Neuron (in vitro differentiated cells): ENCODE data around the gene IFNA1.
"Not testable (repeated sequence)": the region's sequence is repeated elsewhere in the genome, so short reads cannot be mapped to it uniquely, and the experiment has no call there.

Source experiments
- H2AFZ ChIP-seq: one replicate; pipeline ENCODE4 v1.6.1; 2013; ENCODE audit warnings: low read depth, mild to moderate bottlenecking, inconsistent platforms, low read length, moderate library complexity
- H3K27me3 ChIP-seq: one replicate; pipeline ENCODE4 v1.6.1; 2013; ENCODE audit warnings: low read length; ENCODE audit not compliant: insufficient read depth
- H3K36me3 ChIP-seq: one replicate; pipeline ENCODE4 v1.6.1; 2013; ENCODE audit warnings: low read length; ENCODE audit not compliant: insufficient read depth
- H3K4me1 ChIP-seq: one replicate; pipeline ENCODE4 v1.6.1; 2013; ENCODE audit warnings: low read length; ENCODE audit not compliant: insufficient read depth
- H3K4me3 ChIP-seq: 2 replicates; pipeline ENCODE4 v1.5.1; 2013; ENCODE audit warnings: mild to moderate bottlenecking, low read length, moderate library complexity
- H3K9me3 ChIP-seq: one replicate; pipeline ENCODE4 v1.6.1; 2013; ENCODE audit warnings: low read length

The IFNA1 gene

DNA sequence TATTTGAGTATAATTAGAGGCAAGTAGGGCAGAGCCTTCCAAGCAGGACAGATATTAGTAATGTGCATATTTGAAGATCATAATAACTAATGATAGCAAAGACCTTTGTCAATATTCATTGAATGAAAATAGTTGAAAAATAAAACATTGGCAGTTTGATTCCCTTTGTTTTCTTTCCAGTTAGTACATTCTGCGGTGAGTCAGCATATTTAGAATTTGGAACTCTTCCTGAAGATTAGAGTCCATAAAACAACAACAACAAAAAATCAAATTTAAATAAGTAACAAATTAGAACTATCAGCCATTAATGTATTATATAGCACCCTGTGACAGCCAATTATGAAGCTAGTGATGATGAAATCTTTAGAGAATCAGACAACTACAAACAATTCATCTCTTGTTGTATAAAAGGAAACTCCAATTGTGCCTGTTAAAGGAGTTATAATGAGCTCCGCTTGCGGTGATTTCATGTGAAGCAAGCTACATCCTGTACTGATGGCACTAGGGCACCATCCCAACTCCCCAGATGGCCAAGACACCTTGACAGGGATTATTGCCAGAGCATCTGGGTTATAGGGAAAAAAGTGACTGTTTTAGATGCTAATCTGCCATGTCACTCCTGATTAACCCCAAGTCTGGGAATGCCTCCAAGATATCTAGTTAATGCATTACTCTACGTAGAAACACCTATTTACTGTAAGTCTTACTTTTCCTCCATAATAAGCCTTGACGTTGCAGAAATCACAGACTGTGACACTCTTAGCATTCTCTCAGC is 24.6 kb upstream of the IFNA1 start:
- no peak overlapping the region for H3K4me3 ChIP-seq

DNA sequence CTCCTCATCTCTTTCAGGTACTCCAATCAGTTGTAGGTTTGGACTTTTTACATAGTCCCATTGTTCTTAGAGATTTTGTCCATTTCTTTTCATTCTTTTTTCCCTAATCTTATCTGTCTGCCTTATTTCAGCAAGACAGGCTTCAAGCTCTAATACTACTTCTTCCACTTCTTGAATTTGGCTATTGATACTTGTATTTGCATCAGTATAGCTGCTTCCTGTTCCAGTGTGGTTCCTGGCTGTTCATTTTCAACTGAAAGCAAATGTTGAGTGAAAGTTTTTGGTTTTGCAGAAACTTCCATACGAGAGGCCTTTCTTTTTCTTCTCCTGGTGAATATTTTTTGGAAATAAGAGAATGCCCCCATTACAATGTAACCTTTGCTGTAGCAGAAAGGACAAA is 12.0 kb upstream of the IFNA1 start:
- Histone ChIP-seq H3K36me3 (no peaks in the 10 kb centered on the region), H2AFZ (no peak overlapping the region), H3K9me3 (no peaks in the 10 kb centered on the region), H3K4me3 (no peak overlapping the region), H3K4me1 (no peaks in the 10 kb centered on the region), H3K27me3 (no peaks in the 10 kb centered on the region)

More for the DNA sequence above, 24.6 kb upstream of the IFNA1 start:
- no peaks in the 10 kb centered on the region for H3K9me3 ChIP-seq
- H3K4me1 ChIP-seq, result no peaks in the 10 kb centered on the region
- no peaks in the 10 kb centered on the region for H3K27me3 ChIP-seq
- H3K36me3 ChIP-seq, result no peaks in the 10 kb centered on the region
- no peak overlapping the region for H2AFZ ChIP-seq

GRCh38 chr9:21429191-21429590 is 11.0 kb upstream of the IFNA1 start:
- no peak overlapping the region for H3K4me3 ChIP-seq
- H3K36me3 ChIP-seq, result no peaks in the 10 kb centered on the region
- H3K9me3 ChIP-seq, result no peaks in the 10 kb centered on the region

DNA sequence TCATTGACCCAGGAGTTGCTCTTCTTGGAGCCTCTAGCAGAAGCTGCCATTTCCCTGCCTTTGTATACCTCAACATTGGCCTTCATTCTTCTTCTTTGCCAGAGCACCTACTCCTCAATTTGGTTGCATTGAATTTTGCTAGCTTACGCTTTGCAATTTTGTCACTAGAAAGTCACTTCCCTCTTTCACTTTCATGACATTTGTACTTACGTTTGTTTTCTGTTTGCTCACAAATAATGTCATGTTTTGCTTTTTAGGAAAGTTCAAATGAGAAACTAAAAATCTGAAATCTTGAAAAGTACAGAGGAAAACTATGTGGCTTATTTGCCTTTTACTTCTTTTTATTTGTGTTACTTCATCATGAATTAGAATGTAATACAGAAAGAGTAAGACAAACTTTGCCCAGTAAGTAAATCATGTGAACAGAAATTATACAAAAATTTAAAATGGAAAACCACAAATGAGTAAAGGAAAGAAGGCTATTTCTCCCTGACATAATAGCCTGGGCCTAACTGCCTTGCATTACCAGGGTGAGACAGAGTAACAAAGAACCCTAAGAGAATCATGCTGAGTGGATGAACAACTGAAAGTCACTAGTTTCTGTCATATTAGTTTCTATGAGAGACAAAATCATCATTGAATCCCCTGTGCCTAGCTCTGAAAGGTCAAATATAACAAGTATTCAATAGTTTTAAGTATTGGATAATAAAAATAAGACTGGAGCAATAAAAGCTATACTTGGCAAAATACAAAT is 7.4 kb upstream of the IFNA1 start:
- Histone ChIP-seq H3K4me1 (no peaks in the 10 kb centered on the region), H2AFZ (no peak overlapping the region), H3K4me3 (no peak overlapping the region), H3K27me3 (no peaks in the 10 kb centered on the region), H3K36me3 (no peaks in the 10 kb centered on the region), H3K9me3 (no peaks in the 10 kb centered on the region)

More at GRCh38 chr9:21429191-21429590, 11.0 kb upstream of the IFNA1 start:
- Histone ChIP-seq H2AFZ (no peak overlapping the region), H3K4me1 (no peaks in the 10 kb centered on the region), H3K27me3 (no peaks in the 10 kb centered on the region)

DNA sequence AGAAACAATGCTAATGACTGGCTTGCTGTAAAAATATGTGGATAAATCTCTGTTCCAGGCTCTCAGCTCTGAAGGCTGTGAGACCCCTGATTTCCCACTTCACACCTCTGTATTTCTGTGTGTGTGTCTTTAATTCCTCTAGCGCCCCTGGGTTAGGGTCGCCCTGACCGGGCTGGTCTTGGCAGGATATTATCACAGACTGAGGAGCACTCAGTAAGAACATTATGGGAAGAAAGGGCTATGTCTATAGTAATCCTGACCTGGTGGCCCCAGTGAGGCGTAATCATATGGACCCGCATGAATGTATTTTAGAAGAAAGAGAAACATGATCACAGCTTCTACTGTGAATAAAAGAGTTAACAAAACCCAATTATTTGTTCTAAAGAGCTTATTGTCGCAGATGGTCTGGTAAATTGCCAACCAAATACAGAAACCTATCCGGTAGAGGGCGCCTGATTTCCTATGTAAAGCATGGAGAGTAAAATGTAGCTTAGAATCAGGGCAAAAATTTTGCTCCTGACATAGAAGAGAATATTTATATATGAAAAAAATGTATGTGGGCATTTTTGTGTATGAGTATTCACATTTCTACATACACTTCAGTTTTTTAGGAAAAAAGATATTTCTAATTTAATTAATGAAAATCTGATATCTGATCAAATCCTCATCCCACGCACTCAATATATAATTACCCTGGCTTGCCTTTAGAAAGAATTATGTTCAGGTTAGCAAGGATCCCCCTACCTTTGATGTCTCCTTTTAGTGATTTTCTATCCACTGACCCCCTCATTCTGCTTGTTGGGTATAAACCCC is 5.8 kb upstream of the IFNA1 start:
- no peak overlapping the region for H3K4me3 ChIP-seq
- no peaks in the 10 kb centered on the region for H3K36me3 ChIP-seq
- H3K27me3 ChIP-seq, result no peaks in the 10 kb centered on the region
- no peaks in the 10 kb centered on the region for H3K9me3 ChIP-seq
- H2AFZ ChIP-seq, result no peak overlapping the region
- H3K4me1 ChIP-seq, result no peaks in the 10 kb centered on the region

GRCh38 chr9:21435015-21435383 is 5.2 kb upstream of the IFNA1 start:
- not testable (repeated sequence) for H3K9me3 ChIP-seq, H3K4me1 ChIP-seq, H3K27me3 ChIP-seq, H2AFZ ChIP-seq, H3K36me3 ChIP-seq, H3K4me3 ChIP-seq

DNA sequence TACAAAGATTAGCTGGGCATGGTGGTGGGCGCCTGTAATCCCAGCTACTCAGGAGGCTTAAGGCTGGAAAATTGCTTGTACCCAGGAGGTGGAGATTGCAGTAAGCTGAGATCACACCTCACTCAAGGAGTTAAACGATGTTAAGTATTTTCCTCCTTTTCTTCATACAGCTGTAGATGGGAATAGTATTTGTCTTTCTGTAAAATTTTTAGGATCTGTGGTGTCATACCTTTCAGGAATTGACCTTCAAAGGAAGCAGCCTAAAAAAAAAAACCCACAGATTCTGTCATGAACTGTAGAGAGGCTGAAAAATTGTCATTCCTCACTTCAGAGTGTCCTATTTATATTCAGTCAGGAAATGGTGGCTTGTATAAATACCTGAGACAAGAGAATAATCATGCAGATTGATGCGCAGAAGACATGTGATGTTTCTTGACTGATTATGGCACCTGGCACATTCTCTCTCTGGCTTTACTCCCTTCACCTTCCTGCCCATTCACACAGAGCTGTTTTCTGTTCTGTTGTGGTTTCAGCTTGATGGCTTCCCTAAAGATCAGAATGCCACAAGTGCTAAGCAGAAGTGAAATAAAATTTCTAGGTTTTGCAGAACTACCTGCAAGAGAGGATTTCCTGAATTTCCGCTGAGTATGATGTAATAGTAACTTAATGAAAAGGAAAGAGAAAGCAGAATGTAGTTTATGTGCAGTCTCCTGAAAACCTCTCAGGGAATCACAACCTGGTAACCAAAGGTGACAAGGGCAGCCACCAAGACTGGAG is 3.8 kb downstream of the IFNA1 start:
- Histone ChIP-seq H3K9me3 (no peaks in the 10 kb centered on the region), H3K4me1 (no peaks in the 10 kb centered on the region), H3K4me3 (no peak overlapping the region), H2AFZ (no peak overlapping the region), H3K36me3 (no peaks in the 10 kb centered on the region), H3K27me3 (no peaks in the 10 kb centered on the region)

DNA sequence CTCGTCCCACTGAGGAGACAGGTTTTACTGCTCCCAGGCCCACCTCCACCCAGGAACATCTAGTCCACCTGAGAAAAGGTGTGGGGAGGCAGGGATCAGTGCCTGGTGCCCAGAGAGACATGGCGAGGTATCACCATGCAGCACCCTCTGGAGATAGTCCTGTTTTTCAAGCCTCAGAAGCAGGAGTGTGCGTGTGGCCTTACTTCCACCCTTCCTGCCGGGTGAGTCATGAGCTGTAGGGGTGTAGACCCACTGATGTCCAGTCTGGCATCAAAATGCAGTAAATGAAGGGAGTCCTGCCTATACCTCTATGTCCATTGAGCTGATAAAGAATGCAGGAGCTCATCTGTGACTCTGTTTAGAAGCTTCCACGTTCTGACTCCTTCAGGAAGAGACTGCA is 9.1 kb downstream of the IFNA1 start:
- not testable (repeated sequence) for H3K4me3 ChIP-seq, H3K4me1 ChIP-seq, H3K9me3 ChIP-seq, H3K36me3 ChIP-seq, H3K27me3 ChIP-seq, H2AFZ ChIP-seq

GRCh38 chr9:21450733-21451394 is 10.6 kb downstream of the IFNA1 start:
- Histone ChIP-seq H3K4me1 (no peaks in the 10 kb centered on the region), H2AFZ (no peak overlapping the region), H3K4me3 (no peak overlapping the region), H3K36me3 (no peaks in the 10 kb centered on the region), H3K9me3 (no peaks in the 10 kb centered on the region), H3K27me3 (no peaks in the 10 kb centered on the region)

- no peaks in the 10 kb centered on the region for H3K27me3 ChIP-seq
Observed at GRCh38 chr9:21452681-21453080, 12.4 kb downstream of the IFNA1 start.

GRCh38 chr9:21454149-21454548 is 13.9 kb downstream of the IFNA1 start:
- no peaks in the 10 kb centered on the region for H3K4me1 ChIP-seq
- H3K4me3 ChIP-seq, result no peak overlapping the region
- H3K27me3 ChIP-seq, result no peaks in the 10 kb centered on the region
- H3K36me3 ChIP-seq, result no peaks in the 10 kb centered on the region
- no peaks in the 10 kb centered on the region for H3K9me3 ChIP-seq
- H2AFZ ChIP-seq, result no peak overlapping the region

More at GRCh38 chr9:21452681-21453080, 12.4 kb downstream of the IFNA1 start:
- H3K4me3 ChIP-seq, result no peak overlapping the region
- no peaks in the 10 kb centered on the region for H3K4me1 ChIP-seq
- no peak overlapping the region for H2AFZ ChIP-seq
- no peaks in the 10 kb centered on the region for H3K36me3 ChIP-seq
- H3K9me3 ChIP-seq, result no peaks in the 10 kb centered on the region

DNA sequence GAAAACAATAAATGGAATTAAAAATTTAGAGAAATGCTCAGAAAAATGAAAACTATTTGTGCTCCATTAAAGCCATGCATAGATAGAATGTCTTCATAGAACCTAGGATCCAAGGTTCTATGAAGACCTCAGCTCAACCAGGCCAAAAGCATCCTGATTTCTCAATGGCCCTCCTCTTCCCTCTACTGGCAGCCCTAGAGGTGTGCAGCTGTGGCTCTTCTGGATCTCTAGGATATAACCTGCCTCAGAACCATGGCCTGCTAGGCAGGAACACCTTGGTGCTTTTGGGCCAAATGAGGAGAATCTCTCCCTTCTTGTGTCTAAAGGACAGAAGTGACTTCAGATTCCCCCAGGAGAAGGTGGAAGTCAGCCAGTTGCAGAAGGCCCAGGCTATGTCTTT is 15.1 kb downstream of the IFNA1 start:
- Histone ChIP-seq H2AFZ (no peak overlapping the region), H3K9me3 (no peaks in the 10 kb centered on the region), H3K4me3 (no peak overlapping the region), H3K36me3 (no peaks in the 10 kb centered on the region), H3K4me1 (no peaks in the 10 kb centered on the region), H3K27me3 (no peaks in the 10 kb centered on the region)
